ENCODE results near the gene FGGY. TPM values are rescaled to one million over a fixed set of nuclear protein-coding genes. Genes with fewer than 3 reads are reported as not detected.

The FGGY gene
- total RNA-seq, 4 donors from 2014 or later = 12.4 to 17.5 (median 16.1) TPM

DNA sequence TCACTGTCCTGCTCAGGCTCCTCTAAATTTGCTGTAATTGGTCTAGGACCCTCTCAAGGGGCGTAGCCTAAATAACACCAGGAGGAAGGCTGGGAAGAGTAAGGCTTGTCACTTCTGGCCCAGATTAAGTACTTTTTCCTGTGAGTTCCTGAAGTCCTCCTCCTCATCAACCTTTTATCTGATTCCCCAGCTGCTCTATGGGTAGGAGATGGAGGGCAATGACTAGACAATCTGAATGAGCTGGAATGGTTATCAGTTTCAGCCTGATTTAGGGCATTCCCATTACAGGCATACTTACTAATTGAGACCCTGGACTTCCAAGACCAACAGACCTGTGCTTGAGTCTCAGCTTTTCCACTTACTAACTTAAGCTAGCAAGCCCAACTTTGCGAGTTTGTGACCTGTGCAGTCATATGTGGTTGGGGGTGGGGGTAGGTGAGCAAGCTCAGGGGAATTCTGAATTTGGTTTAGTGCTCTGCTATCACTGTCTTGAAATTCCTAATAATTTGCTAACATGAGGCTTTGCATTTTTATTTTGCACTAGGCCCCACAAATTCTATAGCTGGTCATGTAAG lies 18.0 kb upstream of the FGGY start:
- peaks cover 9% of the 10 kb centered on the region for H3K4me1 ChIP-seq
- no peak overlapping the region for H3K4me3 ChIP-seq
- H3K27me3 ChIP-seq = no peaks in the 10 kb centered on the region
- 100% methylated on average over 2 of the region's 2 CpGs for WGBS
- no peak overlapping the region for H3K27ac ChIP-seq
- no peak for DNase-seq (ENCODE audit: low spot score in 2 of 2)
- TF ChIP-seq, protein P1, sequence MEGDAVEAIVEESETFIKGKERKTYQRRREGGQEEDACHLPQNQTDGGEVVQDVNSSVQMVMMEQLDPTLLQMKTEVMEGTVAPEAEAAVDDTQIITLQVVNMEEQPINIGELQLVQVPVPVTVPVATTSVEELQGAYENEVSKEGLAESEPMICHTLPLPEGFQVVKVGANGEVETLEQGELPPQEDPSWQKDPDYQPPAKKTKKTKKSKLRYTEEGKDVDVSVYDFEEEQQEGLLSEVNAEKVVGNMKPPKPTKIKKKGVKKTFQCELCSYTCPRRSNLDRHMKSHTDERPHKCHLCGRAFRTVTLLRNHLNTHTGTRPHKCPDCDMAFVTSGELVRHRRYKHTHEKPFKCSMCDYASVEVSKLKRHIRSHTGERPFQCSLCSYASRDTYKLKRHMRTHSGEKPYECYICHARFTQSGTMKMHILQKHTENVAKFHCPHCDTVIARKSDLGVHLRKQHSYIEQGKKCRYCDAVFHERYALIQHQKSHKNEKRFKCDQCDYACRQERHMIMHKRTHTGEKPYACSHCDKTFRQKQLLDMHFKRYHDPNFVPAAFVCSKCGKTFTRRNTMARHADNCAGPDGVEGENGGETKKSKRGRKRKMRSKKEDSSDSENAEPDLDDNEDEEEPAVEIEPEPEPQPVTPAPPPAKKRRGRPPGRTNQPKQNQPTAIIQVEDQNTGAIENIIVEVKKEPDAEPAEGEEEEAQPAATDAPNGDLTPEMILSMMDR (IDR thresholded peaks at IDR 0.05) = no peak
- no peak for TF ChIP-seq EP300 (IDR thresholded peaks at IDR 0.05)
- no peak for TF ChIP-seq POLR2AphosphoS5 (IDR thresholded peaks at IDR 0.05)
- no peak for TF ChIP-seq POLR2A (IDR thresholded peaks at IDR 0.05)
- no peaks in the 10 kb centered on the region for H3K9me3 ChIP-seq
- no peaks in the 10 kb centered on the region for H3K36me3 ChIP-seq

DNA sequence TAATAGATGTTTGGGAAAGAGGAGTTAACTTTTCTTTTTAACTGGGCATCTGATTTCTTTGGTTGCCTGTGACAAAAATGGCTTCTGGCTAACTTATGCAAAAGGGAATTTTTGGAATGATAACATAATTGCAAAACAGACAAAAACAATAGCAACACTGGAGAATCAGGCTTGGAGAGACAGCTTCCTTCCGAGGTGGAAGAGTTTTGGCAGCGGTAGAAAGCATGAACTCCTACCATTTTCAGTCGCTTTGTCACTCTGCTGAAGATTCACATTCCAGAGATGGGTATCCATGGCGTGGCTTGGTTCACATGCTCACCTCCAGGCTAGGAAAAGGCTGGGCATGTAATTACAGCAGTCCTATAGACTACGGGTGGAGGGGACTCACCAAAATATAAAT lies 17.2 kb upstream of the FGGY start:
- H3K27me3 ChIP-seq = no peaks in the 10 kb centered on the region
- peaks cover 9% of the 10 kb centered on the region for H3K4me1 ChIP-seq
- no peak overlapping the region for H3K27ac ChIP-seq
- no peaks in the 10 kb centered on the region for H3K9me3 ChIP-seq
- no peak overlapping the region for H3K4me3 ChIP-seq
- no peak for TF ChIP-seq POLR2AphosphoS5 (IDR thresholded peaks at IDR 0.05)
- no peak for TF ChIP-seq EP300 (IDR thresholded peaks at IDR 0.05)
- TF ChIP-seq, protein P1 (IDR thresholded peaks at IDR 0.05) = no peak
- TF ChIP-seq POLR2A (IDR thresholded peaks at IDR 0.05) = no peak
- no peak for DNase-seq (ENCODE audit: low spot score in 2 of 2)
- H3K36me3 ChIP-seq = no peaks in the 10 kb centered on the region
- 32% methylated on average over 5 of the region's 5 CpGs for WGBS

DNA sequence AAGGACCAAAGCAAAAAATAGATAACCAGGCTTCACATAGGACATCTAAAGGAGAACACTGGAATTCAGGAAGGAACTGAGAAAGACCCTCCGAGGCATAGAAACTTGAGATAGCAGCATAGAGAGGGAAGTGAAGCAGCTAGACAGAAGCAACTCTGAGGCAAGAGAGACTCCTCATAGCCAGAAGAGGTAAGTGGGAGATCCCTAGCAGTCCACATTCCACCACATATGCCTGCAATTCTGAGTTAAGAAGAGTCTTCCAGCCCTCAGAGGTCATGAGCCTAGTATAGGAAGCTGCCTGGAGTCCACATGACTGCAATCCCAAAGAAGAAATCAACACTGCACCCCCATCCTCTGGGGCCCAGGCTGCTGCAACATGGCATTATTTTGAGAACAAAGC lies 13.9 kb upstream of the FGGY start:
- no peak for DNase-seq (ENCODE audit: low spot score in 2 of 2)
- TF ChIP-seq EP300 (IDR thresholded peaks at IDR 0.05) (no peak), POLR2AphosphoS5 (IDR thresholded peaks at IDR 0.05) (no peak)
- no peaks in the 10 kb centered on the region for H3K9me3 ChIP-seq

DNA sequence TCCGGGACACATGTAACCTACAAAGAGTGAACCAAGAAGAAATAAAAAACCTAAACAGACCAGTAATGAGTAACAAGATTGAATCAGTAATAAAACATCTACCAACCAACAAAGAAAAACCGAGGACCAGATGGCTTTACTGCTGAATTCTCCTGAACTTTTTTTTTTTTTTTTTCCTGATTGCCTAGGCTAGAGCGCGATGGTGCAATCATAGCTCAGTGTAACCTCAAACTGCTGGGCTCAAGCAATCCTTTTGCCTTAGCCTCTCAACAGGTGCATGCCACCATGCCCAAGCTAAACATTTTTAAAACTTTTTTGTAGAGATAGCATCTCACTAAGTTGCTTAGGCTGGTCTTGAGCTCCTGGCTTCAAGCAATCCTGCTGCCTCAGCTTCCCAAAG lies 11.2 kb upstream of the FGGY start:
- H3K9me3 ChIP-seq = no peaks in the 10 kb centered on the region
- H3K4me3 ChIP-seq = no peak overlapping the region
- no peaks in the 10 kb centered on the region for H3K36me3 ChIP-seq
- WGBS = 81% methylated on average over 4 of the region's 4 CpGs
- H3K27ac ChIP-seq = no peak overlapping the region
- H3K27me3 ChIP-seq = no peaks in the 10 kb centered on the region
- H3K4me1 ChIP-seq = no peaks in the 10 kb centered on the region
- no peak for TF ChIP-seq POLR2AphosphoS5 (IDR thresholded peaks at IDR 0.05)
- TF ChIP-seq, protein P1 (IDR thresholded peaks at IDR 0.05) = no peak
- TF ChIP-seq EP300 (IDR thresholded peaks at IDR 0.05) = no peak
- TF ChIP-seq POLR2A (IDR thresholded peaks at IDR 0.05) = no peak
- DNase-seq (ENCODE audit: low spot score in 2 of 2) = no peak

More for the DNA sequence above, 13.9 kb upstream of the FGGY start:
- Histone ChIP-seq H3K4me1 (no peaks in the 10 kb centered on the region), H3K27ac (no peak overlapping the region), H3K27me3 (no peaks in the 10 kb centered on the region), H3K36me3 (no peaks in the 10 kb centered on the region), H3K4me3 (no peak overlapping the region)
- 76% methylated on average over 1 of the region's 1 CpG for WGBS

DNA sequence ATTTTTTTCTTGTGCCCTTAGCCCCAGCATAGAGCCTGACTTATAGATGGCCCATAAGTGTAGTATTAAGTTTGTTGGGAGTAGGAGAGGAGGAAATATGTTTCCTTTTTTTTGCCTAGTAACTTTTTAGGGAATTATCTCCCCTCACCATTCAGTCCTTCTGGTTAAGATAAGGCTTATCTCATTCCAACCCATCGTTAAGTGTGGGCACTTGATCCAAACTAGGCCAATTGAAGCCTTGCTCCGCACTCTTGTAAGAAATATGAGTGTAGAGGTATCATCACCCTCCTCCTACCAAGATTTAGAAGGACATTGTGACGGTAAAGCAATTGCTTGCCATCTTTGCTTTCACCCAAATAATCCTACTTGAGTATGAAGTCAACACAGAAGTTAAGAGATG lies 8.8 kb upstream of the FGGY start:
- WGBS = 82% methylated on average over 3 of the region's 3 CpGs
- H3K36me3 ChIP-seq = no peaks in the 10 kb centered on the region
- no peak for TF ChIP-seq EP300 (IDR thresholded peaks at IDR 0.05)
- no peak for TF ChIP-seq POLR2A (IDR thresholded peaks at IDR 0.05)
- TF ChIP-seq, protein P1 (IDR thresholded peaks at IDR 0.05) = no peak
- TF ChIP-seq POLR2AphosphoS5 (IDR thresholded peaks at IDR 0.05) = no peak
- no peaks in the 10 kb centered on the region for H3K4me1 ChIP-seq
- no peaks in the 10 kb centered on the region for H3K9me3 ChIP-seq
- no peak overlapping the region for H3K4me3 ChIP-seq
- DNase-seq (ENCODE audit: low spot score in 2 of 2) = no peak
- H3K27me3 ChIP-seq = no peaks in the 10 kb centered on the region
- no peak overlapping the region for H3K27ac ChIP-seq

DNA sequence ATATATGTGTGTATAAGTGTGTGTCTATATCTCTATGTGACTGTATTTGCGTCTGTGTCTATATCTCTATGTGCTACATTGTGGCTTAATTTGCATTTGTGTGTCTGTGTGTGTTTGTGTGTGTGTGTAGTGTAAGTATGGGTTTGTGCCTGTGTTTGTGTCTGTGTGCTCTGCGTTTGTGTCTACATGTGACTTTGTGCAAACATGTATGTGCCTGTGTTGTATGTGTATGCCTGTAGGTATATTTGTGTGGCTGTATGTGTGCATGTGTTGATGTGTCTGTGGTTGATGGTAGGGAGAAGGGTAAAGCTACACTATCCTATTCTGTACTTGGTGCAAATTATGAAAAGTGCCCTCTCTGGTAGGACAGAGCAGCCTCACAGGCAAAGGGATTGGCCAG lies 7.3 kb upstream of the FGGY start:
- WGBS = 100% methylated on average over 2 of the region's 2 CpGs
- H3K36me3 ChIP-seq = no peaks in the 10 kb centered on the region
- H3K9me3 ChIP-seq = no peaks in the 10 kb centered on the region
- no peak overlapping the region for H3K4me3 ChIP-seq
- H3K27me3 ChIP-seq = no peaks in the 10 kb centered on the region
- TF ChIP-seq POLR2A (IDR thresholded peaks at IDR 0.05) = no peak
- TF ChIP-seq POLR2AphosphoS5 (IDR thresholded peaks at IDR 0.05) = no peak
- TF ChIP-seq, protein P1 (IDR thresholded peaks at IDR 0.05) = no peak
- DNase-seq (ENCODE audit: low spot score in 2 of 2) = no peak
- no peaks in the 10 kb centered on the region for H3K4me1 ChIP-seq
- no peak overlapping the region for H3K27ac ChIP-seq
